Stimulated activated CD4-positive, alpha-beta T cell treated with anti-CD3 and anti-CD28 coated beads, Interleukin-15, amount 100 ng/mL, for 48 hours (primary cell): ENCODE results near the gene GPANK1.
A peak's percentile ranks its signal among the peaks of the same experiment; 100 is the strongest.

Source experiments
- DNase-seq, 2 donors: peaks; one replicate each; pipeline ENCODE4 v3.0.0-alpha.2; 2020; ENCODE audit warnings: low read depth in 2 of 2

GPANK1 gene

DNA sequence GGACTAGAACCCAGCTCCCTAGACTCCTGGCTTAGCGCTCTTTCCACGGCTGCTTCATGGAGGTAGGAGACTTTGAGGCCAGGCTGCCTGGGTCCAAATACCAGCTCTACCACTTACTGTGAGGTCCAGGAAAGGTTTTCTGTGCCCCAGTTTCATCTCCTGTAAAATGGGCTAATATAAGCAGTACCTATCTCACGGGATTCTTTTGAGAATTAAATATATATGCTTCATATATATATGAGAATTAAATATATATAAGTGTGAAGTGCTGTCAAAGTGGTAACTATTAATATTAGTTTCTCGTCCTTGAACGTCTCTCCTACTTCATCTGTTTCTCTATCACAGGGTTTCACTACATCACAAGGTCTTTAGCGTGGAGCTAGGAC lies 26.3 kb upstream of the GPANK1 start:
- DNase-seq = no peak

DNA sequence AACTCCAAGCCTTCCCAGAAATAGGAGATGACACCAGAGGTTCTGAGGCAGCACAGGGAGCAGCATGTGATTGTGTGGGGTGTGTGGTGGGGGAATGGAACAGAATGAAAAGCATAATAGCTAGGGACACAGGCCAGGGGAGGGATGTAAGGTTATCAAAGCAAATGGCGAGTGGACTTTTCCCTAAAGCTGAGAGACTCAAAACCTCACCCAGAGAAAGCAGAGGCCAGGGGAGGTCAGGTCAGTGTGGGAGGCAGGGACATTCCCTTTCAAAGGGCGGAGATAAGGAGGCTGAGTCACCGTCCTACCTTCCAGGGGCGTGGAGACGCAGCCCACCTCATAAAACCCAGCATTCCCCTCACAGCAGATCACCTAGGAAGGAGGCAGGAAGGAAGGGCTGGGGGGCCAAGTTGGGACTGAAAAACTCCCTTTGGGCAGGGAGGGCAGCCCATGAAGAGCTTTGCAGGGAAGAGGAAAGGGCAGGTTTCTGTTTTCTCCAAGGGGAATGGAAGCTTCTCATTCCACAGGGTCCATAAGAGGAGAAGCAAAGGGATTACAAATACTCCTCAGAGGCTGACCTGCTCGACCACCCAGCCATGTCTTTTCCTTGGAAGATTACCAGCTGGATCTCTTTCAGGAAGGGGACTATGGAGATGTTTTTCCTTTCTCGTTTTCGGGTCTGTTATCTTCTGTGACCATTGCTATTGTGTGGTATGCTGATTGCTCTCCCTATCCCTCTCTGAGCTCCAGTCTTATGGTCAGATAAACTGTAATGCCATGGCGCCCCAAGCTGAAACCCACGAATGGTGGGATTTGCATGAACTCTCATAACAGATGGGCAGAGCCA lies 25.7 kb upstream of the GPANK1 start:
- DNase-seq = no peak

DNA sequence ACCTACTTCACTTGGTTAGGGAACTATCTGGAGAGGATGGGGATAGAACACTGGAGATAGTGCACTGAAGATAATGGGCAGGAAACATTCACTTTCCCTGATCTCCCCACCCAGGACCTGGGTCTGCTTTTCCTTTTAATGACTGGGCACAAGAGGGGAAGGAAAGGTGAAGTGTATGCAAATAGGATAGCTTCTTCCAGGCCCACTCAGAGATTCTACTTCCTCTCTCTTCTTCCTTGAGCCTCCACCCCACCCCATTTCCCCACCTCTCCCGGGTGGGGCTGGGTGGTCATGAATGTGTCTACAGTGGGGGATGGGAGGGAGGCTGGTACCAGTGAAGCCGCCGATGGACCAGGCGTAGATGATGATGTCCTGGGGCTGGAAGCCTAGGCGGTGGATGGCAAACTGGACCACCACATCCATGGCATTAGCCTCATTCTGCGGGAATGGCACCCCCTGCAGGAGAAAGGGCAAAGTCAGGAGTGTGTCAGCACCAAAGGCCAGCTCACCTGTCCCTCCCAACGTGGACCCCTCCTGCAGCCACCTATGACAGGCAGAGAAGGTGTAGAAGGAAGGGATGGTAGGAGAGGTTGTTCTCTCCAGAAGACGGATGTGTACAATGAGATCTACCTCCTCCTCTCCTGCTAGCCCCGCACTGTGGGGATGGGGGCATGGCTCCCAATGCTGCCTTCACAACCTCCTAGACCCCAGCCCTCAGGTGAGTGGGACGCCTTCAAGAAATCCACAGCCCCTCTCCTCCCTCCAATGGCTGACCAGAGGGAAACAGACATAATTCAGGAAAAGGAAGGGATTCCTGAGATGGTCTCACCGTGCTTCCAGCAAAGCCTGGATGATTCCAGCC lies 24.7 kb upstream of the GPANK1 start:
- DNase-seq = no peak

DNA sequence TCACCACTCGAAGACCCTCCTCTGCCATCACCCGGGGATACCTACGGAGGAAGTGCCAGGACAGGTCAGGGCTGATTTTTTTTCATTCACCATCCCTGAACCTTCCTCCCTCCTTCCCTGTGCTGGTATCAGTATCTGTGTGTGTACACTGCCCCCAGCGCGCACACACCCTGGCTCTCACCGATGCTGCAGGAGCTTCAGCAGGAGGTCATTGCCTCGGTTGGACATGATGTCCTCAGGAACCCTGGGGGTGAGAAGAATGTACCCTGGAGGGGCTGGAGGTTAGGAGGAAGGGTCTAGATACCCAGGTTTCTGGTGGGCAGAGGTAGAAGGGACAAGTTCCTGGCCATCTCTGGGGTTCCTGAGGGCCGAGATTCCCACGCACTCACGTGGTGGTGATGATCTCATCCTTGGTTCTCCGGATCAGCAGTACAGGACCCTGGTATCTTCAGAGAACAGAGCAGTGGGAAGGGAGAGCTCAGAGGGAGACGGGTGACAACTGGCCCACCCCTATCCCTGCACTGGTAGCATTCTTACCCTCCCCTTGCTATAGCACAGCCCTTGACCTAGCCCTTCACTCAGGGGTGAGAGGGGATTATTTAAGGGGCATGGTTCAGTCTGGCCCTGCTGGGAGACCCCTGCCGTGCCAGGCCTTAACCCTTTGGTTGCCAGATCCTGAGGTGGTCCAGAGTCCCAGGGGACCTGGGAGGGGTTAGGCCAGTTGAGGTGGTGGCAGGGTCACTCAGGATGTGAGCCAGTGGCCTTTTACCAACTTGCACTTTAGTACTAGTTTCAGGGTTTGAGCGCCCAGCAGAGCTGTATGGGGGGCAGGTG lies 23.3 kb upstream of the GPANK1 start:
- DNase-seq = no peak

DNA sequence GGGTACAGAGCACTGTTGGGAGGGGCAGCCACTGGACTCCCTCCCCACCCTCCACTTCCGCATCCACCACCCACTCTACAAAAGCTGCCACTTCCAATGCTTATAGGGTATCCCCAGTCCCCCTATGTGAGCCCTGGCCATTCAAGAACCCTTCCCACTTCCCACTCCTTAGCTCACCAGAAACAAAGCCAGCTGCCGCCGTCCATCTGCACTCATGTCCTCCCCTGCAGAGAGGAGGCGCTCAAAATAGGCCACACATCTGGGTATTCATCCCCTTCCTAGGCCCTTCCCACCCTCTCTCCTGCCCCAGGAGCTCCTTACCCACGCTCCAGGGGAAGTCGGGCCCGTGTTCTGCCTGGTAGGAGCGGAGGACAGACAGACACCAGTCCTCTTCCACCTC lies 22.5 kb upstream of the GPANK1 start:
- no peak for DNase-seq

DNA sequence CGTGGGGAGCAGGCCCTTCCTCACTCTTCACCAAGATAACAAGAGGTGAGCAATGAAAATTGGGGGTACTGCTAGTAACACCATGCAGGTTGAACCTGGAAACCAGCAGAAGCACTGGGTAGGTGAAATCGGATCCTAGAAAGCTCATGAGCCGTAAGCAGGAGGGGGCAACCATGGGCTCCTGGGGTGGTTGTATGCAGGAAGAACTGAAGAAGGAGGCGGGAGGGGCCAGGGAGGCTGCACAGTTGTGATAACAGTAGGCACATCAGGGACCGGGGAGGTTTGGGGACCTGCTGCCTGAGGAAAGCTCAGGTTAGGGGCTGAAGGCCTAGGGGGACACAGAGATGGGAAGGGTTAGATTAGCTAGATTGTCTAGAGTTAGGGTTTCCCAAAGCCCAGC lies 21.7 kb upstream of the GPANK1 start:
- DNase-seq = no peak

DNA sequence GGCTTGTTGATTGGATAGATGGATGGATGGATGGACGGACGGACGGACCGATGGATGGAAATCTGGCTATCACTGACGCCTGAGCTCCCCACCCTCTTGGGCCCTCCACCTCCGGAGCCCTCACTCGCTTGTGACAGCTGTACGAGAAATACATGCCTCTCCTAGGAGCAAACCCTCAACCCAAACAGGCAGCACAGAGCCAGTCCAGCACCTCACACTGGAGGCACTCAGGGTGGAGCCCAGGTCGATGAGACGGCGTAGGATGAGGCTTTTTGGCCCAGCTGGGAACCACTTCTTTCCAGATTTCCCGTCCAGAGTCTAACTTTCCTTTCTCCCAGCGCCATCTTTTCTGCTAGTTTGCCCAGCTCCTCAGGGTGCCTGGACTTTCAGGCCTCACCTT lies 18.8 kb upstream of the GPANK1 start:
- DNase-seq = no peak

DNA sequence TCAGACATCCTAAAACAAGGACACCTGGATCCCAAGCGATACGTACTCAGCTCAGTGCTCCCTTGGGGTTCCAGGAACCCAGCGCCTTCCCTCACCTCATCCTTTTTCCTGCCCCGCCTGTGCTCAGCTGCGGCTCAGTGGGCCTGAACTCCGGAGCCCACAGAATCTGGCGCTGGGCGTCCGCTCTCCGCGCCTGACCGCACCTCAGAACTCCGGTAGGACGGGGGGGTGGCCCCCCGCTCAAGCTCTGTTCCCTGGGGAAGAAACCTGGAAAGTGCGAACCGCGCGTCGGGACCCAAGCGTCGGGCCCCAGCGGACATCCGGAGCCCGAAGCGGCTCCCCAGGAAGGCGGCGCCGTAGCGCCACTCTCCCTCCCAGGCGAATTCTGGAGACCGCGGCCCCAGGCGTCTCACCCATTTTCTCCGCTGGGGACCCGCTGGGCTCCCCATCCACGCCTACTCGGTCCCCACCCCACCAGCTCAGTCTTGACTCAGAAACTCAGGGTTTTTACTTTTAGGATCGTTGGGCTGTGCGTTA lies 16.4 kb upstream of the GPANK1 start:
- peak in 1 of 2 donors; percentile 39 for DNase-seq

DNA sequence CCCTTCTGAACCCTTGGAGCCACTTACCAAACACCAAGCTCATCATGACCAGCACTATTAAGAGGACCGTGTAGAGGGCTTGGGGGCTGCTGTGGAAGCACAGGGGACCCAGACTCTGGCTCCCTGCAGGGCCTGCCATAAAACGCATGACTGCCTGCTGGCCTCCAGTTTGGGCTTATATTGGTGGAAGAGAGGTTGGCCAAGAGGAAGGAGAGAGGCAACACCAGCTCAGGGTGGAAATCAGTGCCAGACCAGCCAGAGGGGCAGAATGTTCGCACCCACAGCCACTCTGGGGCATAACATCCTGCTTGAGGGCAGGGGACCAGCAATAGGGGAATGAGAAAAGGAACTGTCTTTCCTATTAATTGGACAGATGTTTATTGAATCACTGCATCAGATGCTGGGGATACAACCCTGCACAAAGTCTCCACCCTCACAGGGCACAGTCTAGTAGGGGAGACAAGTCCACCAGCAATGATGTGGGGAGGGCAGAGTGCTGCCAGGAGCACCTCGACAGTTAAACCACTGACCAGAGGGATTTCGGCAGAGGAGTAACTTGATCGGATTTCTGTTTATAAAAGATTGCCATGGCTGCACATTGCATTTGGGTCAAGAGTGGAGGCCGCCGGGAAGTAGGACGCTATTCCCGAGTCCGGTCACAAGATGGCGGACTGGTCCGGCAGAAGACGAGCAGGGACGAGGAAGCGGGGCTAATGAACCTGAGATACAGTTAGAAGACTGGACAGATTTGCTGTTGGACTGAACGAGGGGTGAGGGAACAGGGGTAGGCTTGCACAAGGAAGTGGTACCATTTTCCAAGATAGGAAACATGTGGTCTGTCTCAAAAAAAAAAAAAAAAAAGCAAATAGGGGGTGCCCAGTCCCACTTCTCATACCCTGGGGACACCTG lies 15.7 kb upstream of the GPANK1 start, which contains the start of gene LY6G5C:
Gene LY6G5C, minus strand, starts transcription at position 842 of the 909 bp plus-strand sequence. Its CDS starts 694 bp downstream, at position 148.
- peak in 1 of 2 donors; percentile 49 for DNase-seq

DNA sequence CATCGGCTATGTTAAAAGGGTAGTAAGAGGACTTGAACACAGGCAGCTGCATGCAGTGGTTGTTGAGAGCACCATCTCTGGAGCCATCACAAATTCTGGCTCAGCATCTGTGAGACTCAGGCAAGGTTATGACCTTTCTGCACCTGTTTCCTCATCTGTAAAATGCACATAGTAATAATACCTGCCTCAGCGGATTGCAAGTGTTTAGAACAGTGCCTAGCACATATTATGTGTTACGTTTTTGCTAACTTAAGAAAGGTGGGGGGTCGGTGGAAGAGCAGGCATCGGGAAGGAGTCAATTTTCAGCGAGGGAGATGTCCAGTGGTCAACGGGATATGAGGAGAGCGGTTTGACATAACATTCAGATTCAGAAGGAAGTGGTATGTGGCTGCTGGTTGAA lies 13.2 kb upstream of the GPANK1 start:
- no peak for DNase-seq

DNA sequence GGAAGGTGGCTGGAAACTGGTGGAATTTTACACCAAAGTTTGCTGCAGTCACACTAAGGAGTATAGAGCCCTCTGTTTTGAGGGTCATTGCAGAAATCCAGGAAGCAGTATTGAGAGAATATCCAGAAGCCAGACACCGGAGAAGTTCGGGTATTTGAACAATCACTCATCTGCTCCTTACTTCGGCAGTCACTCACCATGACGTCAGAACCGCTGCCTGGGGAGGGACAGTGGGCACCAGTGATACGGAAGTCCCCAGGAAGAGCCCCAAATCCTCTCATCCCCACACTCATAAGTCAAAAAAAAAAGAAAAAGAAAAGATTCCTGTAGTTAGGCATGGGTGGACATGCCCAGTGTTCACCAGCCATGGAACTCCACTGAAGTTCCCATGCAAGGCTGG lies 12.1 kb upstream of the GPANK1 start:
- DNase-seq = no peak

DNA sequence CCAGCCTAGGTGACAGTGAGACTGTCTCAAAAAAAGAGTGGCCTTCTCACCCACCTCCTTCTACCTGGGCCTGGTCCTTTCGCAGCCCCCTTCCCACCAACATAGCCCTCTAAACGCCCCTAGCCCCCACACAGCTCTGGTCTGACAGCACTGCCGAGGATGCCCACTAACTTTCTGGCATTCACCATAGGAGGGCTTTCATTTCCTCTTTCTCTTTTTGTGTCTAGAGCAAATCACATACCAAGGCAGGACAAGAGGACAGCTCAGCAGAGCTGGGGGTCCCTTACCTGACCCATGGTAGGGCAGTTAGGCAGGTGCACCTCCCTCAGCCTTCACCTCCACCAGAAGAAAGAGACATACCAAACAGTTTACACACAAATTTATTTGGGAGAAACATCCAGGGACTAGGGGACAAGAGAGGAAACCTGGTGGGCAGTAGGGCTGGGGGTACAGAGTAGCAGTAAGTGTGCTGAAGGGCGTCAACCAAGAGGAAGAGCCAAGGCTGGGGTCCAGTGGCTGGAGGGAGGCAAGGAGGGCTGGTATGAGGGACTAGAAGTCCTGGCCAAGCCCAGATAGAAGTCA lies 11.6 kb upstream of the GPANK1 start:
- DNase-seq = no peak

DNA sequence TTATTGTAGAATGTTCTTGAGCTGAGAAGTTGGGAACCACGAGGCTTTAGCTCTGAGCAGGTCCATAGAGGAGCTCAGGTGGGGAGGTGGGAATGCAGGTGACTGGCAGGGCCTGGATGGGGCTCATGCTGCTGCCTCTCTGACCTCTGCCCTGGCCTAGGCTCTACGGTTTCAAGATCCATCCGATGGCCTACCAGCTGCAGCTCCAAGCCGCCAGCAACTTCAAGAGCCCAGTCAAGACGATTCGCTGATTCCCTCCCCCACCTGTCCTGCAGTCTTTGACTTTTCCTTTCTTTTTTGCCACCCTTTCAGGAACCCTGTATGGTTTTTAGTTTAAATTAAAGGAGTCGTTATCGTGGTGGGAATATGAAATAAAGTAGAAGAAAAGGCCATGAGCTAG lies 4.9 kb upstream of the GPANK1 start, which contains the start of gene LY6G5B:
Gene LY6G5B, plus strand, starts transcription at position 301 of the 400 bp plus-strand sequence. CDS start 975 bp downstream, outside the sequence.
- no peak for DNase-seq

DNA sequence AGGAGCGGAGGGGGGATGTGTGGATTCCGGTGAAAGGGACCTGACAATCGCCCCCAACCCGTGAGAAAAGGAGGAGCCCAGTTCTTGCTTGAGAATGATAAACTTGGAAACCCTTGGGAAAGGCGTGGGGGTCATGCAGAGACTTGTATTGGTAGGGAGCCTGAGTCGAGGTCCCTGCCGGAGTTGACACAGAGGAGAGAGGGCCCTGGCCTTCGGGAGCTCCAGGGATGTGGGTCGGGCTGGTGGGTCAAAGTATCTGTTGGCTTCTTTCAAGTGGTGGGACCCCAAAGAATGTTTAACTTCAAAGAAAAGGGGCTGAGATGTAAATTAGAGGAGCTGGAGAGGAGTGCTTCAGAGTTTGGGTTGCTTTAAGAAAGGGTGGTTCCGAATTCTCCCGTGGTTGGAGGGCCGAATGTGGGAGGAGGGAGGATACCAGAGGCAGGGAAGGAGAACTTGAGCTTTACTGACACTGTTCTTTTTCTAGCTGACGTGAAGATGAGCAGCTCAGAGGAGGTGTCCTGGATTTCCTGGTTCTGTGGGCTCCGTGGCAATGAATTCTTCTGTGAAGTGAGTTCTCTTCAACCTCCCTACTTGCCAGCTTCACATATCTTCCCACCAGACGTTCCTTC lies 1.7 kb upstream of the GPANK1 start:
- no peak for DNase-seq

DNA sequence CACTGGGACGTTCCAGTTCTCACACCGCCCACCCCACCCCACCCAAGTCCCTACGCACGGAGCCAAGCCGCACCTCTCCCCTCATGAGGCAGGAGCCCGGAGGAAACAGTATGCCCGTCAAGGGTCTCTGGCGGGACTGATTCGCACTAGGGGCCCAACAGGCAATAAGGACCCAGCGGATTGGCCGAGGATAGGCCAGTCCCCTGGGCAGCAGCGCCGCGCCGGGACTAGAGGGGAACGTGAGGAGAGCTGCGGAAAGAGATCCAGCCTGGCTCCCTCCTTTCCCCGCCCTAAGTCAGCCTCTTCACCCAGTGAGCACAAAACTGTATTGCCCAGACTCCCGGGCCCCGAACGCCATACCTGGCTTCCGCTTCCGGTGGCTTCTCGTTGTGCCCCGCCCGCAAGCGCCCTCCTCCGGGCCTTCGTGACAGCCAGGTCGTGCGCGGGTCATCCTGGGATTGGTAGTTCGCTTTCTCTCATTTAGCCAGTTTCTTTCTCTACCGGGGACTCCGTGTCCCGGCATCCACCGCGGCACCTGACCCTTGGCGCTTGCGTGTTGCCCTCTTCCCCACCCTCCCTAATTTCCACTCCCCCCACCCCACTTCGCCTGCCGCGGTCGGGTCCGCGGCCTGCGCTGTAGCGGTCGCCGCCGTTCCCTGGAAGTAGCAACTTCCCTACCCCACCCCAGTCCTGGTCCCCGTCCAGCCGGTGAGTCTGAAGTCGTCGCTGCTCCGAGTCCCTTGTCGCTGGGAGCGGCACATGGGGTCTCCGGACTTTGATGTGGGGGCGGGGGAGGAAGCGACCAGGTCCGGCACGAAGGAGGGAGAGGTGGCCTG lies 922 bp upstream of the GPANK1 start, which contains the start of gene CSNK2B:
Gene CSNK2B, plus strand, starts transcription at position 580 of the 836 bp plus-strand sequence. CDS start 752 bp downstream, outside the sequence.
- DNase-seq = peak; percentile 96 to 99

DNA sequence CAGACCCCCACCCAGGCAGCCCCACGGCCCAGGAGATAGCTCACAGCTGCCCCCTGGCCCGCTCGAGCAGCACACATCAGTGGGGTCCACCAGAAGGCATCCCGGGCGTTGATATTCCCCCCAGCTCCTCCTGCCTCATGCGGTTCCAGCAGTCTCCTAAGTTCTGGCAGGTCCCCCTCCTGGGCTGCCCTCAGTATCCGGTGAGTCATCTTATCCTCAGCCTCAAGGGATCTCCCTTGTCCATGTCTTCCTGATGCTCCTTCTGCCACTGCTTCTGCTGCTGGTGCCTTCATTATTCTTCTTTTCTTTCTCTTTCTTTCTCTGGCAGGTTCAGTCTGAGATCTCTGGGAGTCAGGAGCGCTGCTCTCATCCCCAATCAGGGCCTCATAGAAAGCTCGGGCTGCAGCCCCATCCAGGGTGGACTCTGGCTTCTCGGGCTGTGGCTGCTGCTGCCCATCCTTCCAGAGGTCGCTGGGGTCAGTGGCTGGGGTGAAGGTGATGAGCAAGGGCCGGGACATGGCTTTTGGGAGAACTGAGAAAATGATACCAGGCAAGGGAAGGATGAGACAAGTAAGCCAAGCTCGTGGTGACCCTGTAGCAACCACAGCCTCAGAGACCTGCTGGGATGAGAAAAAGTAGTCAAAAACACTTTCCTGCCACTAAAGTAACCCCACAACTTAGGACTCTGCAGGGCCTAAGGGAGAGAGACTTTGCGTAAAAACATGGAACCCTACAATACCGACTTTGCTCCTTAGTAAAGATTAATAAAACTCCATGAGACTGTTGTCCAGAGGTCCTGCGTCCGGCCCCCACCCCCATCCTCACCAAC lies 622 bp downstream of the GPANK1 start:
- DNase-seq = no peak

DNA sequence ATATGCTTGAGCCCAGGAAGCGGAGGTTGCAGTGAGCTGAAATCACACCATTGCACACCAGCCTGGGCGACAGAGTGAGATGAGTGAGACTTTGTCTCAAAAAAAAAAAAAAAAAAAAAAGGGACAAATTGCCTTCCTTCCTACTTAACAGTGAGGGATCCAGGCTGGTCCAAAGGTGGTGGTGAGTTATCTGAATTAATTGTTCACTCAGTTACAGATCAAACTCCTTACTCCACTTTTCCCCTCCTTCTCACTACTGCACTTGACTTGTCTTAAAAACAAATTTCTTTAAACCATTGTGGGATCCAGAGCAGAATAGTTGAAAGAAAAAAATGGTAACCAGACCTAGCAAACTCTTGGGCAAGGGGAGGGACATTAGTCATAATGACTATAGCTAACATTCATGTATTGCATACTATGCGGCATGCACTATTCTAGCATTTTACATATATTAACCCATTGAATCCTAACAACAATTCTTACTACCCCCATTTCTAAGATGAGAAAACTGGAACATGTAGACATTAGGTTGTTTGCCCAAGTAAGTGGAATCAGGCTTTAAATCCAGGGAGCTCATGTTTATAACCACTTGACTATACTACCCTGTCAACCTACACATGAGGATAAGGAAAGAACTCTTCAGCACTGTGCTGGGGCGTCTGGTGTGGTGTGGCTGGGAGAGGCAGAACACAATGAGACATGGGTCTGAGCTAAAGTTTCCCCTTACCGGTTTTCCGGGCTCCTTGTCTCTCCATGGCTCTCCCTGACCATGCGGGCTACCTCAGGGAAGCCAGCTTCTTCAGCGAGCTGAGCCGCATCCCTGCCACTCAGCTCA lies 1.5 kb downstream of the GPANK1 start:
- DNase-seq = no peak
